Smooth muscle cell (in vitro differentiated cells): ENCODE results near the gene JAK1. TPM values are rescaled to one million over a fixed set of nuclear protein-coding genes. Genes with fewer than 3 reads are reported as not detected.

Experiments
- DNase-seq: peaks from one replicate; lab custom pipeline; 2025; ENCODE audit not compliant: unreplicated experiment; lab: John Stamatoyannopoulos, UW
- H2AFZ ChIP-seq: fragments of 200-600 bp; sonication (generic); 2 replicates; pipeline ENCODE4 v1.6.0; 2016; ENCODE audit warnings: antibody characterized with exemption, low read depth, mild to moderate bottlenecking
- H3F3A ChIP-seq: fragments of 200-600 bp; sonication (generic); 2 replicates; pipeline ENCODE4 v1.6.0; 2017; ENCODE audit warnings: antibody characterized with exemption, low read depth
- H3K27ac ChIP-seq: fragments of 200-600 bp; sonication (generic); 2 replicates; pipeline ENCODE4 v1.5.1; 2016; ENCODE audit warnings: low read depth, mild to moderate bottlenecking
- H3K27me3 ChIP-seq: fragments of 200-600 bp; sonication (generic); 2 replicates; pipeline ENCODE4 v1.6.1; 2016; ENCODE audit warnings: low read depth, mild to moderate bottlenecking
- H3K36me3 ChIP-seq: fragments of 200-600 bp; sonication (generic); 2 replicates; pipeline ENCODE4 v1.5.1; 2016; ENCODE audit warnings: low read depth
- H3K4me1 ChIP-seq: fragments of 200-600 bp; sonication (generic); 2 replicates; pipeline ENCODE4 v1.5.1; 2016; ENCODE audit warnings: low read depth
- H3K4me2 ChIP-seq: fragments of 200-600 bp; sonication (generic); 2 replicates; pipeline ENCODE4 v1.6.0; 2016; ENCODE audit warnings: mild to moderate bottlenecking
- H3K4me3 ChIP-seq: fragments of 200-600 bp; sonication (generic); 2 replicates; pipeline ENCODE4 v1.5.1; 2016; ENCODE audit warnings: mild to moderate bottlenecking
- H3K79me2 ChIP-seq: fragments of 200-600 bp; sonication (generic); 2 replicates; pipeline ENCODE4 v1.6.0; 2016; ENCODE audit warnings: low read depth, mild to moderate bottlenecking
- H3K9ac ChIP-seq: fragments of 200-600 bp; sonication (generic); 2 replicates; pipeline ENCODE4 v1.6.0; 2016; ENCODE audit warnings: low read depth
- H3K9me3 ChIP-seq: fragments of 200-600 bp; sonication (generic); replicated peaks from 2 replicates; pipeline ENCODE4 v1.5.1; 2016; ENCODE audit warnings: low read depth
- H4K20me1 ChIP-seq: fragments of 200-600 bp; sonication (generic); 2 replicates; pipeline ENCODE4 v1.6.0; 2016; ENCODE audit warnings: low read depth
- CTCF ChIP-seq: fragments of 200-600 bp; sonication (generic); IDR thresholded peaks from 2 replicates; pipeline ENCODE4 v1.5.1; 2017; ENCODE audit warnings: borderline replicate concordance, mild to moderate bottlenecking, antibody characterized with exemption; ENCODE audit not compliant: insufficient read depth, poor library complexity, severe bottlenecking
- WGBS: methylation state at CpG from one replicate; pipeline ENCODE4 v1.1.7; 2016; ENCODE audit warnings: low lambda C conversion rate; 5-methylcytosine and 5-hydroxymethylcytosine counted together
- polyA plus RNA-seq: library from polyadenylated mRNA; unstranded; fragments of >200 nt; fragmentation: Nextera tagmentation; extraction: Ambion mirVana; gene quantifications from 2 replicates; pipeline ENCODE4 v1.2.1, GENCODE V29; 2016
- total RNA-seq: library from RNA; depleted of rRNA; stranded (reverse); fragments of >200 nt; gene quantifications from 2 replicates; pipeline ENCODE4 v1.2.3, GENCODE V29; 2014

JAK1 gene
- total and polyA plus RNA-seq, 2 experiments from 2014 or later: 44.9 to 110 TPM

GRCh38 chr1:64850846-64851245 is 115.5 kb downstream of the JAK1 start:
- Histone ChIP-seq H3K4me2 (no peak overlapping the region), H3K9me3 (no peaks in the 10 kb centered on the region), H3K4me1 (no peaks in the 10 kb centered on the region), H3K27ac (no peak overlapping the region), H3K4me3 (no peak overlapping the region), H4K20me1 (no peaks in the 10 kb centered on the region), H3K79me2 (no peaks in the 10 kb centered on the region), H3F3A (no peaks in the 10 kb centered on the region), H3K27me3 (no peaks in the 10 kb centered on the region), H3K9ac (no peak overlapping the region), H2AFZ (no peak overlapping the region), H3K36me3 (peaks cover 11% of the 10 kb centered on the region)
- DNase-seq: no peak
- 98% methylated on average over 10 of the region's 10 CpGs for WGBS
- TF ChIP-seq CTCF: no peak

DNA sequence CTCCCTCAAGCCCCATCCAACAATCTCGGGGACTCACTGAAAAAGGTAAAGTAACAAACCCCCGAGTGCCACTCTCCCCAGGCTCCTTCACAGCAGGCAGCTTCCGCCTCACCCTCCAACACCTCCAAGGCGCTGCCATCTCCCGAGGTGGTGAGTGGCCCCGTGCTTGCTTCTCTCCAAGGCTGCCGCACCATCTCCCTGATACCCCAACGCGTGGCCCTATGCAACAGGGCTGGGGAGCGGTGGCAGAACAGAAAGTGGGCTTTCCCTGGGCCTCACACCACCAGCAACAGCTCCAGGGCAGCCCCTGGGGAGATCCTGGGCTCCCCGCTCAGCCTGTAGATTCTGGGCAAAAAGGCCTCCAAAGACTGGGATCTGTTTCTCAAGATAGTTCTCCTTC is 116.4 kb downstream of the JAK1 start:
- Histone ChIP-seq H4K20me1 (no peaks in the 10 kb centered on the region), H3K9me3 (no peaks in the 10 kb centered on the region), H3K4me2 (no peak overlapping the region), H3K4me1 (no peaks in the 10 kb centered on the region), H3K27ac (no peak overlapping the region), H3K27me3 (no peaks in the 10 kb centered on the region), H3K36me3 (peaks cover 6% of the 10 kb centered on the region), H3K79me2 (no peaks in the 10 kb centered on the region), H2AFZ (no peak overlapping the region), H3F3A (no peaks in the 10 kb centered on the region), H3K9ac (no peak overlapping the region), H3K4me3 (no peak overlapping the region)
- no peak for DNase-seq
- 98% methylated on average over 11 of the region's 11 CpGs for WGBS
- TF ChIP-seq CTCF: no peak

DNA sequence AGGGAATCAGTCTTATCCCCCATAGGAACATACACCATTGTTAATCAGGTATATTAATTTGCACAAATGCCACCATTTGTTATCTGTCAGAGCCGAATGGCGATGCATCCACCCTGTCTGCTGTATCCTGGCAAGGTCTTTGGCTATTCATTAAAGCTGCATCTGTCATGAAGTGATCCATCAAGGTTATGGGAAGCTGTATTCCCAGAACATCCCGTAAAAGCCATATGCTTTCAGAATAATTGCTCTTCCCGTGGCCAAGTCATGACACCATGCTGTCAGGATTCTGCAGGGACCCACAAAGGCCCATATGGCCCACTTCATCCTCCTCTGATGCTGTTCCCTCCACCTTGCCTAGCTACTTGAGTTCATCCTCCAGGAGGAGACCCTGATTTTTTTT is 117.5 kb downstream of the JAK1 start:
- Histone ChIP-seq H4K20me1 (no peaks in the 10 kb centered on the region), H2AFZ (no peak overlapping the region), H3K4me2 (no peak overlapping the region), H3K79me2 (no peaks in the 10 kb centered on the region), H3K9ac (no peak overlapping the region), H3K36me3 (peaks cover 4% of the 10 kb centered on the region), H3K27me3 (no peaks in the 10 kb centered on the region), H3K27ac (no peak overlapping the region), H3K4me1 (no peaks in the 10 kb centered on the region), H3K4me3 (no peak overlapping the region), H3F3A (no peaks in the 10 kb centered on the region), H3K9me3 (no peaks in the 10 kb centered on the region)
- DNase-seq: no peak
- no peak for TF ChIP-seq CTCF
- 94% methylated on average over 4 of the region's 4 CpGs for WGBS

DNA sequence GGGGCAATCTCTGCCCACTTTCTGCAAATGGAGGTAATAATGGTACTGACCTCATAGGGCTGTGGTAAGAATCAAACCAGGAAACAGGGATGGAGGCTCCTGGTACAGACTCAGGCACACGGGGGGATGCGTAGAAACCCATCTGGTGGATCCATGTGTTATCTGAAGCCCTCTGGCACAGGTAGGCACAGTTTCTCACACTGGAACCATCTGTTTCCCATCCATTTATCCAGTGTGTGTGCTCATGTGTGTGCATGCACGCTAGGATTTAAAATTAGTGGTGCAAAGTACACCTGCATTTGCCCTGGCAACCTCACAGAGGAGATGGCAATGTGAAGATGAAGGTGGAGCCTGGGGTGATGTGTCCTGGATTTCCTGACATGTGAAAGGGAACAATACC is 118.2 kb downstream of the JAK1 start:
- Histone ChIP-seq H4K20me1 (no peaks in the 10 kb centered on the region), H3K27ac (no peak overlapping the region), H3K9me3 (no peaks in the 10 kb centered on the region), H3F3A (no peaks in the 10 kb centered on the region), H3K4me1 (no peaks in the 10 kb centered on the region), H3K27me3 (no peaks in the 10 kb centered on the region), H3K36me3 (peaks cover 4% of the 10 kb centered on the region), H3K4me3 (no peak overlapping the region), H3K9ac (no peak overlapping the region), H3K79me2 (no peaks in the 10 kb centered on the region), H3K4me2 (no peak overlapping the region), H2AFZ (no peak overlapping the region)
- DNase-seq: no peak
- TF ChIP-seq CTCF: no peak
- 98% methylated on average over 3 of the region's 3 CpGs for WGBS
